K562 (cell line): ENCODE results near the gene P2RY13. TPM values are rescaled to one million over a fixed set of nuclear protein-coding genes. Genes with fewer than 3 reads are reported as not detected.

Source experiments
- ATAC-seq: fragments of 200-7000 bp; cut with Tn5 transposase; 3 replicates; pipeline ENCODE4 v1.9.1; 2020; ENCODE audit warnings: moderate library complexity
- BruUV-seq: library from RNA; stranded (reverse); fragments of 400-500 nt; replicated peaks from 2 replicates; lab custom pipeline; 2021; lab: Mats Ljungman, UMichigan
- CTCF ChIA-PET: fragments of 300-600 bp; formaldehyde crosslinking; extraction: SDS; loops from one replicate; lab custom pipeline; 2021; ENCODE audit warnings: low intra/inter-chr PET ratio; lab: Yijun Ruan, JAX
- POLR2A ChIA-PET: fragments of 300-600, 350-650 bp; sonication (Branson Sonifier 250); formaldehyde crosslinking; extraction: SDS; loops from one replicate; lab custom pipeline; 2021; ENCODE audit warnings: antibody characterized with exemption, inconsistent platforms; lab: Yijun Ruan, JAX
- DNase-seq, 4 experiments: peaks; one replicate each; pipeline versions ENCODE4 v3.0.0 to v3.0.0-alpha.2; 2011 to 2018; ENCODE audit warnings: low spot score in 3 of 4, mixed read lengths in 3 of 4; ENCODE audit errors: extremely low read depth in 1 of 4
- FAIRE-seq: peaks from 2 replicates; lab custom pipeline; 2011; peaks lifted over from hg19 to GRCh38; lab: Jason Lieb, UNC
- H2AFZ ChIP-seq: 2 replicates; pipeline ENCODE4 v1.6.0; 2011; ENCODE audit warnings: low read depth, low read length, control low read depth, inconsistent platforms
- H3K27ac ChIP-seq: fragments of 200-600 bp; 3 replicates; pipeline ENCODE4 v1.8.0; 2011; ENCODE audit warnings: low read depth, mild to moderate bottlenecking, control low read depth, inconsistent platforms, low read length, moderate library complexity, mixed read lengths; ENCODE audit errors: extremely low read depth
- H3K27me3 ChIP-seq, 2 experiments: fragments of 300-600 bp in 1 of 2; 2 replicates in 1 of 2; 3 replicates in 1 of 2; pipeline versions ENCODE4 v1.6.0 to v1.8.0; 2011; ENCODE audit warnings: inconsistent platforms in 2 of 2, low read length in 2 of 2, mild to moderate bottlenecking in 1 of 2, mixed read lengths in 1 of 2, moderate library complexity in 1 of 2; ENCODE audit not compliant: control insufficient read depth in 2 of 2, insufficient read depth in 2 of 2
- H3K36me3 ChIP-seq: fragments of 300-600 bp; 3 replicates; pipeline ENCODE4 v1.8.0; 2011; ENCODE audit warnings: mild to moderate bottlenecking, low read length, inconsistent platforms; ENCODE audit not compliant: control insufficient read depth, insufficient read depth
- H3K4me1 ChIP-seq, 2 experiments: fragments of 200-600 bp in 1 of 2; replicated peaks in 1 of 2; 2 replicates in 1 of 2; 3 replicates in 1 of 2; pipeline versions ENCODE4 v1.5.1 to v1.8.0; 2011; ENCODE audit warnings: inconsistent platforms in 2 of 2, low read length in 2 of 2, mild to moderate bottlenecking in 1 of 2, mixed read lengths in 1 of 2, moderate library complexity in 1 of 2; ENCODE audit not compliant: control insufficient read depth in 2 of 2, insufficient read depth in 2 of 2
- H3K4me2 ChIP-seq: 2 replicates; pipeline ENCODE4 v1.6.1; 2011; ENCODE audit warnings: low read length, control low read depth, inconsistent platforms, mixed read lengths; ENCODE audit not compliant: insufficient read depth
- H3K4me3 ChIP-seq: fragments of 200-600 bp; sonication (generic), shearing (Covaris generic); 2 replicates; pipeline ENCODE4 v1.5.1; 2016; ENCODE audit warnings: control low read depth, inconsistent platforms
- H3K79me2 ChIP-seq: fragments of 200-600 bp; 3 replicates; pipeline ENCODE4 v1.8.0; 2011; ENCODE audit warnings: low read length, inconsistent platforms; ENCODE audit not compliant: control insufficient read depth, insufficient read depth
- H3K9ac ChIP-seq, 2 experiments: 2 replicates each; pipeline versions ENCODE4 v1.6.0 to v1.6.1; 2011; ENCODE audit warnings: low read depth in 2 of 2, low read length in 2 of 2, control low read depth in 1 of 2, inconsistent platforms in 1 of 2, mild to moderate bottlenecking in 1 of 2, mixed read lengths in 1 of 2; ENCODE audit not compliant: insufficient read depth in 1 of 2
- H3K9me1 ChIP-seq: one replicate; pipeline ENCODE4 v1.6.0; 2011; ENCODE audit warnings: inconsistent platforms, mild to moderate bottlenecking, low read length, moderate library complexity; ENCODE audit not compliant: control insufficient read depth, insufficient read depth
- H3K9me3 ChIP-seq: replicated peaks from 2 replicates; pipeline ENCODE4 v1.5.1; 2011; ENCODE audit warnings: low read depth, low read length, inconsistent platforms; ENCODE audit not compliant: control insufficient read depth, insufficient read depth
- H4K20me1 ChIP-seq: replicated peaks from 2 replicates; pipeline ENCODE4 v1.6.1; 2011; ENCODE audit warnings: low read length, inconsistent platforms, mixed read lengths; ENCODE audit not compliant: control insufficient read depth, insufficient read depth
- ADNP ChIP-seq: fragments of 200-800 bp; sonication (Bioruptor generic); IDR thresholded peaks from 2 replicates; pipeline ENCODE4 v1.6.1; 2016; ENCODE audit warnings: missing genetic modification characterization, missing compliant biosample characterization
- BHLHE40 ChIP-seq: IDR thresholded peaks from 2 replicates; pipeline ENCODE4 v1.6.1; 2011; ENCODE audit warnings: low read length, improper control_type of control experiment
- CAMTA2 ChIP-seq: fragments of 250-450 bp; sonication (Bioruptor Pico); conservative IDR thresholded peaks from 2 replicates; pipeline ENCODE4 v1.5.1; 2022
- CREBBP ChIP-seq: IDR thresholded peaks from one replicate; pipeline ENCODE4 v1.6.1; 2012; ENCODE audit warnings: low read depth, mild to moderate bottlenecking, control low read depth, inconsistent platforms, low read length
- FOXK1 ChIP-seq: sonication (generic); formaldehyde crosslinking; IDR thresholded peaks from 2 replicates; pipeline ENCODE4 v1.8.0; 2022; ENCODE audit warnings: missing genetic modification reagents, mild to moderate bottlenecking, borderline replicate concordance
- FOXK2 ChIP-seq, 2 experiments: fragments of 450-650 bp; IDR thresholded peaks in 1 of 2; conservative IDR thresholded peaks in 1 of 2; 2 replicates each; pipeline ENCODE4 v1.6.1; 2016; ENCODE audit warnings: low read depth in 2 of 2, mild to moderate bottlenecking in 1 of 2
- HDAC6 ChIP-seq: IDR thresholded peaks from 2 replicates; pipeline ENCODE4 v1.6.1; 2012; ENCODE audit warnings: low read depth, mild to moderate bottlenecking, control low read depth, inconsistent platforms, low read length, moderate library complexity
- IRF2 ChIP-seq: sonication (generic); formaldehyde crosslinking; IDR thresholded peaks from 2 replicates; pipeline ENCODE4 v1.8.1; 2022; ENCODE audit warnings: mild to moderate bottlenecking, missing genetic modification reagents
- L3MBTL2 ChIP-seq: fragments of 450-650 bp; IDR thresholded peaks from 2 replicates; pipeline ENCODE4 v1.6.1; 2016; ENCODE audit warnings: mild to moderate bottlenecking, moderate library complexity
- MTF1 ChIP-seq: fragments of 250-450 bp; sonication (Bioruptor Pico); IDR thresholded peaks from 2 replicates; pipeline ENCODE4 v1.9.0; 2021; ENCODE audit warnings: moderate library complexity, mild to moderate bottlenecking, inconsistent platforms, borderline replicate concordance
- TAF7 ChIP-seq: fragments of 450-650 bp; IDR thresholded peaks from 2 replicates; pipeline ENCODE4 v1.6.1; 2016; ENCODE audit warnings: missing genetic modification characterization, missing compliant biosample characterization
- ZBTB8A ChIP-seq: fragments of 450-650 bp; IDR thresholded peaks from 2 replicates; pipeline ENCODE4 v1.6.1; 2018; ENCODE audit warnings: mild to moderate bottlenecking, moderate library complexity; ENCODE audit not compliant: partially characterized antibody
- ZC3H4 ChIP-seq: sonication (generic); formaldehyde crosslinking; IDR thresholded peaks from 2 replicates; pipeline ENCODE4 v1.9.0; 2021; ENCODE audit warnings: missing genetic modification reagents, borderline replicate concordance
- ZNF274 ChIP-seq: IDR thresholded peaks from 2 replicates; pipeline ENCODE4 v1.6.1; 2011; ENCODE audit warnings: low read depth, mild to moderate bottlenecking, low read length, moderate library complexity, borderline replicate concordance
- ZNF354B ChIP-seq: fragments of 250-450 bp; sonication (Bioruptor Pico); IDR thresholded peaks from 2 replicates; pipeline ENCODE4 v1.4.0; 2020
- ZSCAN29 ChIP-seq: fragments of 450-650 bp; IDR thresholded peaks from 2 replicates; pipeline ENCODE4 v1.6.1; 2017
- in situ Hi-C: fragments of 300-500 bp; cut with MboI; formaldehyde crosslinking; loops from 4 replicates; pipeline ENCODE4 v1.15.0; 2018; ENCODE audit warnings: inconsistent platforms, mixed read lengths
- intact Hi-C: fragments of 100-400 bp; cut with micrococcal nuclease; formaldehyde crosslinking; loops from 2 replicates; pipeline ENCODE4 v1.14.2; 2022
- polyA plus RNA-seq, 8 experiments: library from polyadenylated mRNA; depleted of rRNA in 4 of 8; stranded (reverse) in 5 of 8; unstranded in 3 of 8; fragments of >200 nt; fragmentation: Nextera tagmentation in 2 of 8; fragmentation: Illumina TruSeq in 1 of 8; extraction: Ambion mirVana in 2 of 8; extraction: Trizol in 1 of 8; gene quantifications; 2 replicates each; pipeline versions ENCODE4 v1.2.1 to v1.2.3, GENCODE V29; 2011 to 2014; ENCODE audit warnings: inconsistent platforms in 1 of 8, missing spikeins in 1 of 8
- total RNA-seq, 7 experiments: library from RNA; depleted of rRNA in 6 of 7; stranded (reverse); fragments of >200 nt in 6 of 7; fragmentation: Illumina TruSeq in 2 of 7; extraction: Trizol in 2 of 7; gene quantifications; 2 replicates each; pipeline versions ENCODE4 v1.2.1 to v1.2.3, GENCODE V29; 2011 to 2021; ENCODE audit warnings: low replicate concordance in 1 of 7
- TF ChIP-seq, protein P1 (sequence below): fragments of 200-800 bp; sonication (Bioruptor generic); IDR thresholded peaks from 2 replicates; pipeline ENCODE4 v1.6.1; 2016; ENCODE audit warnings: missing genetic modification characterization, missing compliant biosample characterization

P2RY13 gene
- total and polyA plus RNA-seq, 9 of the 15 experiments (the other 6 are each of a cell fraction or from before 2014, with no cell fraction given) = not detected

DNA sequence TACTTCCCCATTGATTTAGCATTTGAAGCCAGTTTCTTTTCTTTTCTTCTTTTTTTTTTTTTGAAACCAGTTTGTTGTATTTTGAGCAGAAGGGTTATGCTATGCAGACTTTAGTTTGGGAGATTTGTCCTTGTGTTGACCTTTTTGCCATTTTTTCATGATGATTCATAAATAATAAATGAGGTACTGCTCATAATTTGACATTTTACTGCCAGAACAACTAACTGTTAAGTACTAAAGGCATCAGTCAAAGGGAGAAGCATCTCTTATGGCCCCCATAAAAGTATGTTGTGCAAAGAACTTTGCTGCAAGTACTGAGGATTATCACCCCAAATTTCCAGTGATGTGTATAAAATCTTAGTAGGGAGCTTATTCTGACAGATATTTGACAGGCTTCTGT, 11.0 kb downstream of the P2RY13 start:
- Histone ChIP-seq H3K27ac (no peak overlapping the region), H3K4me1 (no peaks in the 10 kb centered on the region), H3K36me3 (no peaks in the 10 kb centered on the region), H3K4me3 (no peak overlapping the region), H3K27me3 (peaks cover 2 to 8% of the 10 kb centered on the region in 2 experiments; a peak in 3 of 5 replicates), H3K9me1 (no peaks in the 10 kb centered on the region), H3K79me2 (no peaks in the 10 kb centered on the region), H3K9me3 (no peaks in the 10 kb centered on the region), H3K9ac (no peak overlapping the region), H3K4me2 (no peak overlapping the region)
- CTCF ChIA-PET = no interaction called here
- POLR2A ChIA-PET = no interaction called here
- in situ Hi-C loops = no loop called here
- TF ChIP-seq ZSCAN29 (no peak), ZBTB8A (no peak), FOXK1 (CRISPR knock-in tag) (no peak), CAMTA2 (CRISPR knock-in tag) (no peak), IRF2 (CRISPR knock-in tag) (no peak), TAF7 (tag) (no peak), BHLHE40 (no peak), CREBBP (no peak), ZC3H4 (CRISPR knock-in tag) (no peak), ADNP (tag) (no peak), ZNF274 (no peak), MTF1 (CRISPR knock-in tag) (no peak), L3MBTL2 (no peak), ZNF354B (CRISPR knock-in tag) (no peak), FOXK2 (conservative IDR thresholded peaks at IDR 0.05 in 1 of 2, IDR thresholded peaks at IDR 0.05 in 1 of 2; ENCODE audit: low read depth in 2 of 2) (no peak), HDAC6 (no peak)
- TF ChIP-seq, protein P1, sequence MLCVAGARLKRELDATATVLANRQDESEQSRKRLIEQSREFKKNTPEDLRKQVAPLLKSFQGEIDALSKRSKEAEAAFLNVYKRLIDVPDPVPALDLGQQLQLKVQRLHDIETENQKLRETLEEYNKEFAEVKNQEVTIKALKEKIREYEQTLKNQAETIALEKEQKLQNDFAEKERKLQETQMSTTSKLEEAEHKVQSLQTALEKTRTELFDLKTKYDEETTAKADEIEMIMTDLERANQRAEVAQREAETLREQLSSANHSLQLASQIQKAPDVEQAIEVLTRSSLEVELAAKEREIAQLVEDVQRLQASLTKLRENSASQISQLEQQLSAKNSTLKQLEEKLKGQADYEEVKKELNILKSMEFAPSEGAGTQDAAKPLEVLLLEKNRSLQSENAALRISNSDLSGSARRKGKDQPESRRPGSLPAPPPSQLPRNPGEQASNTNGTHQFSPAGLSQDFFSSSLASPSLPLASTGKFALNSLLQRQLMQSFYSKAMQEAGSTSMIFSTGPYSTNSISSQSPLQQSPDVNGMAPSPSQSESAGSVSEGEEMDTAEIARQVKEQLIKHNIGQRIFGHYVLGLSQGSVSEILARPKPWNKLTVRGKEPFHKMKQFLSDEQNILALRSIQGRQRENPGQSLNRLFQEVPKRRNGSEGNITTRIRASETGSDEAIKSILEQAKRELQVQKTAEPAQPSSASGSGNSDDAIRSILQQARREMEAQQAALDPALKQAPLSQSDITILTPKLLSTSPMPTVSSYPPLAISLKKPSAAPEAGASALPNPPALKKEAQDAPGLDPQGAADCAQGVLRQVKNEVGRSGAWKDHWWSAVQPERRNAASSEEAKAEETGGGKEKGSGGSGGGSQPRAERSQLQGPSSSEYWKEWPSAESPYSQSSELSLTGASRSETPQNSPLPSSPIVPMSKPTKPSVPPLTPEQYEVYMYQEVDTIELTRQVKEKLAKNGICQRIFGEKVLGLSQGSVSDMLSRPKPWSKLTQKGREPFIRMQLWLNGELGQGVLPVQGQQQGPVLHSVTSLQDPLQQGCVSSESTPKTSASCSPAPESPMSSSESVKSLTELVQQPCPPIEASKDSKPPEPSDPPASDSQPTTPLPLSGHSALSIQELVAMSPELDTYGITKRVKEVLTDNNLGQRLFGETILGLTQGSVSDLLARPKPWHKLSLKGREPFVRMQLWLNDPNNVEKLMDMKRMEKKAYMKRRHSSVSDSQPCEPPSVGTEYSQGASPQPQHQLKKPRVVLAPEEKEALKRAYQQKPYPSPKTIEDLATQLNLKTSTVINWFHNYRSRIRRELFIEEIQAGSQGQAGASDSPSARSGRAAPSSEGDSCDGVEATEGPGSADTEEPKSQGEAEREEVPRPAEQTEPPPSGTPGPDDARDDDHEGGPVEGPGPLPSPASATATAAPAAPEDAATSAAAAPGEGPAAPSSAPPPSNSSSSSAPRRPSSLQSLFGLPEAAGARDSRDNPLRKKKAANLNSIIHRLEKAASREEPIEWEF (CRISPR knock-in tag) = no peak
- TF ChIP-seq, all 486 proteins: peak for 0
- Histone ChIP-seq H2AFZ (no peak overlapping the region), H4K20me1 (no peaks in the 10 kb centered on the region)
- BruUV-seq = no TSS peak
- intact Hi-C loops = no loop called here
- FAIRE-seq (no peak), ATAC-seq (no peak), DNase-seq (no peak)
